HG02588 (cell line): ENCODE data around the gene EPHB2.

Experiments
- ATAC-seq: cut with Tn5 transposase; IDR thresholded peaks from one replicate; pipeline ENCODE4 v1.9.1; 2021; ENCODE audit warnings: mild to moderate bottlenecking, moderate library complexity; ENCODE audit not compliant: unreplicated experiment

The EPHB2 gene

GRCh38 chr1:22796642-22797041 is 86.0 kb downstream of the EPHB2 start:
- ATAC-seq = no peak

DNA sequence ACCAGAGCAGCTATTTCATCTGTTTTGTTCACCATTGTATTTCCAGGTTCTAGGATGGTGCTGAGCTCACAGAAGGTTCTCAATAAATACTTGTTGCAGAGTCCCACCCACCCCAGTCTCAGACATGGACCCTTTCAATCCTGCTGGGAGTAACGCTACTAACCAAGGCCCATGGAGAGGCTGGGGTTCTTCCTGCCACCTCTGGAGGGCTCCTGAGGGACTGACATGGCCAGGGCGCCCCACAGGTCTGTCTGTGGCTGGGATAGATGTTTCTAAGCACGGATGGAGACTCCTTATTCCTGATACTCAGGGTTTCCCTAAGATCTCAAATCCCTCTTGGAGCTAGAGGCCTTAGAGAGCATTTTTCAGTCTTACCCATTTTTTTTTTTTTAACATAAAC is 87.4 kb downstream of the EPHB2 start:
- no peak for ATAC-seq

DNA sequence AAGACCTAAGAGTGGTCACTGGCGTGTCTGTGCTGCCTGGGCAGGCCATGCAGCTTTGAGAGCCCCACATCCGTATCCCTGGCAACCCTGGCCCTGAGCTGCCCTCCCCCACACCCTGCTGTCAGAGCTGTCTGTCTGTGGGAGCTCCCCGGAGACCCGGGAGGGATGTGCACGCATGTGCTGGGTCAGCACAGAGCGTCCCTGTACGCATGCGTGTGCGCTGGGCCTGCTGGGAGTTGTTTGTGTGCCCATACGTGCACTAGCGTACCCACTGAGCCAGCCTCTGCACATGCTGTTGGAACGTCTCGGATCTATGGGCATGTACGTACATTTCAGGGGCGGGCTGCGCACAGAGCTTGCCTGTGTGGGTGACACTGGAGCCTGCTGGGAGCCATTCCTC is 89.3 kb downstream of the EPHB2 start:
- no peak for ATAC-seq

GRCh38 chr1:22800629-22801028 is 90.0 kb downstream of the EPHB2 start:
- no peak for ATAC-seq

DNA sequence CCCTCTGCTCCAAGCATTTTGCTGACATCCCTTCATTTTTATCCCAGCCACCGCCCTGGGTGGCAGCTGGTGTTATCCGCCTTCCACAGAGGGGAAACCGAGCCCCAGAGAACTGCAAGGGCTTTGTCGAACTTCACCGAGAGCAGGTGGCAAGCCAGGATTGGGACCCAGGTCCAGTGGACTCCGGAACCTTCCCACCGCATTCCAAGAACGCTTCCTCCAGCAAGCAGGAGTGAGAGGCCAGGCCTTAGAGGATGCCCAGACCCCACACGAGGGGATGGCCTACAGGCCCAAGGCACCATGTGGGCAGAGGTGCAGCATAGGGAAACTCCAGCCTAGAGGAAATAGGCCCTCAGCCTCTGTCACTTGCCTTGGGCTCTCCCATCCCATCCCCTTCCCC is 90.7 kb downstream of the EPHB2 start:
- no peak for ATAC-seq

DNA sequence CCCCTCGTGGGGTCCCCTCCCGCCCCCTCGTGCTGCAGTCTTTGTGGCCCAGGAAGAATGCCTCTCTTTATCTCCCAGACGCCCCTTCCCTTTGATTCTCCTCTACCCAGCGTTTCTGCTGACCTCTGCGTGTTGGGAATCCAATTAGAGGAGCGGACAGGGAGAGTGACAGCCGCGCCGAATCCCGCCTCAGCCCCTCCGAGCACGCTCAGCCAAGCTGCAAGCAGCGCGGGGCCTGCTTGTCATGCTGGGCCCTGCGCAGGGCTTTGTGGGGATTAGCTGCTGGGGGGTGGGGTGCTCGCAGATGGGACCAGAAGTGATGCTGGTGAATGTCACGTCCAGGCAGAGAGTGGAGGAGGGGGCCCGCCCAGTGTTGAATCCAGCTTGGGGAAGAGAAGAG is 91.1 kb downstream of the EPHB2 start:
- ATAC-seq = no peak

GRCh38 chr1:22803833-22804232 is 93.2 kb downstream of the EPHB2 start:
- ATAC-seq = no peak

DNA sequence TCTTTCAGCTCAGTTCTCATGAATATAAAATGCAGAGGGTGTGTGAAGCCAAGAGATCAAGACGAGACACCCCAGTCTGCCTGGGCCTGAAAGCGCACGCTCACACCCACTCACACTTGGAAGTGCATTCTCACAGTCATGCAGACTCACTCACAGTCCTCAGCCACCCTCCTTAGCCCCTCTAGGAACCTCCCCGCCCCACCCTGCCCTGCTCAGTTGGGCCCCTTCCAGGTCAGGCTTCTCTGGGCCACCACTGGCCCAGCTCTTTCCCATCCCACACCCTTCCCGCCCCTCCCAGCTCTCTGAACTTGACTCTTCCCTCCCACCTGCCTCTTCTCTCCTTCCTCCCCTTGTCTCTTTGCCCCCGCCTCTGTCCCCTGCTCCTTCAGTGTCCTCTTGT is 93.8 kb downstream of the EPHB2 start:
- no peak for ATAC-seq

DNA sequence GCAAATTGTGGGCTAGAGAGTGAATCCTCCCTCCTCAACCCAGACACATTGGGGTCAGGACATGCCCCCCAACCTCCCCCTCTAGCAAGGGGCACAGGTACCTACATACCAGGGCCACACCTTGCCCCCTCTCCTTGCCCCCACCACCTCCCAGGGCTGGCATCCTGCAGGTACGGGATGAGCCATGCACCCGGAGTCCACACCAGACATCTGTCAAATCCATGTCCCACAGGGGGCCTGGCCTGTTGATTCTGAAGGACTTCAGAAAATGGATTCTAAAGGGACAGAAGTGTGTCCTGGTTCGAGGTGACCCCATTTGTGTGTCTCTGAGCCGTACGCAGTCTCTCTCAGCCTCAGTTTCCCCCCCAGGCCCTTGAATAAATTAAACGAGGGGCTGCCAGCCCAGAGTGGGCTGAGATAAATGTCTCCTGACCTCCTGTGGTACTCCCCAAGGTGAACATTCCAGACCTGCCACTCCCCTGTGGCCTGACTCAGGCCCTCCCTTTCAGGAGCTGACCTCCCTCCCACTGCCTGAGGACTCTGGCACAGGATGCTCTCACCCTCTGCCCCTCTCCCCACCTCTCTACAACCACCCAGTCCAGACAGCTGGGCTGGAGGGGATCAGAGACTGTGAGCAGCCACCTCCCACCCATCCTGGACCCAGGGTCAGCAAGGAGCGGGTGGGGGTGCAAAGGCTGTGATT is 94.5 kb downstream of the EPHB2 start:
- no peak for ATAC-seq

DNA sequence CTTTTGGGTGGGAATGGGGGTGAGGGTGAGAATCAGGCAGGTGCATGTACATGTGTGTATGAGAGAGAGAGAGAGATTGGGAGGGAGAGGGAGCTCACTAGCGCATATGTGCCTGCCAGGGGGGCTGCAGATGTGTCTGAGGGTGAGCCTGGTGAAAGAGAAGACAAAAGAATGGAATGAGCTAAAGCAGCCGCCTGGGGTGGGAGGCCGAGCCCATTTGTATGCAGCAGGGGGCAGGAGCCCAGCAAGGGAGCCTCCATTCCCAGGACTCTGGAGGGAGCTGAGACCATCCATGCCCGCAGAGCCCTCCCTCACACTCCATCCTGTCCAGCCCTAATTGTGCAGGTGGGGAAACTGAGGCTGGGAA is 95.0 kb downstream of the EPHB2 start:
- no peak for ATAC-seq

- ATAC-seq = no peak
Observed at GRCh38 chr1:22806584-22806983, 95.9 kb downstream of the EPHB2 start.

- ATAC-seq = no peak
Observed at GRCh38 chr1:22807340-22807739, 96.7 kb downstream of the EPHB2 start.

DNA sequence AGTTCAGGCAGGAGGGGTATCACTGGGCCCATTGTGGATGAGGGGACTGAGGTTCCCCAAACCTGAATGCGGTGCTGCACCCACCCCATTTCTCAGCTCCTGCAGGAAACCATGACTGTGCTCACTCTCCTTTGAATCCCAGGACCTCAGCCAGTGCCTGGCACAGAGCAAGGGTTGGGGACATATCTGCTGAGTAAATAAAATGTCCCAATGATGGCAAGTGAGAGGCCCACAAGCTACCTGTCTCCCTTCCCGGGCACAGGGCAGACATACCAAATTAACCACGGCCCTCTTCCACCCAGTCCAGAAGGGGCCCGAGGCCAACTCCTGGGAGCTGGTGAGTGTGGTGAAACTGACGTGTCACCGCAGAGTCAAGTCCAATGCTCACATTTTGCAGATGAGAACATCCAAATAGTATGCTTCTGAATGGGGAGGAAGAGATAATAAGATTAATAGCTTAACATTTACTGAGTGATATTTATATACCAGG is 97.6 kb downstream of the EPHB2 start:
- no peak for ATAC-seq

DNA sequence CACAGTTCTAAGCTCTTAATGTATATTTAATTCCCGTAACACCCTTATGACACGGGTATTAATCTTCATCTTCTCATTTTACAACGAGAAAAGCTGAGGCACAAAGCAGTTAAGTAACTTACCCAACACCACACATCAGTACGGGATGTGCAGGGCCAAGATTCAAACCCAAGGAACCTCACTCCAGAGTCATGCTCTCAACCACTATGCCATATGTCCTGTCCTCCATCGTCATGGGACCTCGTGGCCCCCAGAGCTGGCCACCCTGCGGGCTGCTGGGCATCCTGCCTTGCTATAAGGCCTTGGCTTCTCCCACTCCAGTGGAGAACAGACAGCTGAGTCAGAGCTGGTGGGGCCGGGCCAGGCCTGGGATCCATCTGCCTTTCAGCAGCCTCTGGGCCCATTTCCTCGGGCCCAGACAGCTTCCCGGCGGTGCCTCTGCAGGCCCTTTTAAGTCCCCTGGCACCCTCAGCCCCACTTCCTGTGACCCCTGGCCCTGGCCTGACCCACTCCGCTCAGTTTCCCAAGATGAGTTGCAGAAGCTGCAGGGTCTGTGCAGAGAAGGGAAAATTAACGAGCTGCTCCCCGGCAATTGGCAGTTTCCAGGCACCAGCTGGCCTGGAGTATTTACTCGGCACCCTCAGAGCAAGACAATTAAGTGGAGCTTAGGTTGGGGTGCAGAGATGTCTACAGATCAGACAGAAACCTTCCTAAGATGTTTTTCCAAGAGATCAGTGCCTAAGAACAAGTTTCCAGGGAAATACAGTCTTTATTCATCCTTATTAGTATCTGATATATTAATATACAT is 98.2 kb downstream of the EPHB2 start:
- no peak for ATAC-seq

DNA sequence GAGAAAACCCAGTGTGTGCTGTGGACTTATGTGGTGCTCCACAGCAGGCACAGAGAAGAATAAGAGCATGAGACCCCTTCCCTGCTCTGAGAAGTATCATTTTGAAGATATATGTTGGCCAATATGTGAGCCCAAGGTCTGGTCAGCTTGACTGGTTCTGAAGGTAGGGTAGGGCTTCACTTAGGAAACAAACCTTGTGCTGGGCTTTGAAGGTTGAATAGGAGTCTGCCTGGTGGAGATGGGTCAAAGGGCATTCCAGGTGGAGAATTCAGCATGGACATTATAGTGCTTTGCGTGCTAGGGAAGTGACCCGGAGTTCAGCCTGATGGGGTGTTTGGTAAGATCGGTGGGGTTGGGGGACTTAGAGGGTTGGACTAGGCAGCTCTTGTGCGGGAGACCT is 99.1 kb downstream of the EPHB2 start:
- no peak for ATAC-seq

DNA sequence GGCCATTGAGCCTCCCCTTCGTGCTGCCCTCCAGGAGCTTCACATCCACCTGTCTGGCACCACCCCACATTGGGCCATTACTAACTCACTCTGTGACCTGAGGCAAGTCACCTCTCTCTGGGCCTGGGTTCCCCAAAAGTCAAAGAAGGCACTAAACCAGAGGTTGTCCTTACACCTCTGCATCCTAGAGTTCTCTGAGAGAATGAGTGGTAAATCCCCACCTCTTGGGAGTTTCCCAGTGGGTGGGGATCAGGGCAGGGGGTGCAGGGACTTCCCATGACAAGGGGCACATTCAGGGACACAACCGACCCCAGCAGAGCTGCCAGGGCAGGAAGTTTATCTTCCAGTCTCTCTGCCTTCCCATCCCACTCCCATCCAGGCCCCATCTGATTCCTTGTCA is 99.7 kb downstream of the EPHB2 start:
- ATAC-seq = no peak

DNA sequence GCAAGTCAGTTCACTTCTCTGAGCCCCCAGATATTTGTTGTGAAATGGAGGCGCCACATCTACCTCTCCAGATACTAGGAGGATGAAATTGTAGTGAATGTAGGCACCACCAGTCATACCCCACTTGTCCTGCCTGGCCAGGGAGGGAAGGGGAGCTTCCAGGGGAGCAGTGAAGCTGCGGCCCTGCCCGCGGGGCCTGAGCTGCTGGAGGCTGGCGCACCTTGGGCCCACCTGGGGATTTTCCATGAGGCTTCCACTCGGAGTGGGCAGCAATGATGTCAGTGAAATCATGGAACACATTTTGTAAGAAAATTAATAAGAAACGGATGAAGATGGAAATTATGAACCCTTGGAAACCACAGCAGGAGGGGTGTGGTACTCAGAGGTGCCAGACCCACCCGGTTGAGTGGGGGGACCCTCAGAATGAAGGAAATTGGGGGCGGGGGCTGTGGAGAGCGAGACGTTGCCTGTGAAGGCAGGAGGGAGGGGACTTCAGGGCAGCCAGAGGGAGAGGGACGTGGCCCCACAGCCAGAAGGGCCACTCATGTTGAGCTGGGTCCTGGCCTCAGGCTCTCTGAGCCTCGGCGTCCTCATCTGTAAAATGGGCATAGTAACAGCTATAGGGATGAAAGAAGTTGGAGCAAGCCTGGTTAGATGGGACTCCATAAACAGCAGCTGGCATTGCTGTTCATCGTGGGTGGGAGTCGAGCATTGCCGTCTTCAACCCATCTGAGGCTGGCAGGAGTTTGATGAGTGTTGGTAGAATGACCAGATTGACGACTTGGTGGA is 101.6 kb downstream of the EPHB2 start:
- no peak for ATAC-seq

DNA sequence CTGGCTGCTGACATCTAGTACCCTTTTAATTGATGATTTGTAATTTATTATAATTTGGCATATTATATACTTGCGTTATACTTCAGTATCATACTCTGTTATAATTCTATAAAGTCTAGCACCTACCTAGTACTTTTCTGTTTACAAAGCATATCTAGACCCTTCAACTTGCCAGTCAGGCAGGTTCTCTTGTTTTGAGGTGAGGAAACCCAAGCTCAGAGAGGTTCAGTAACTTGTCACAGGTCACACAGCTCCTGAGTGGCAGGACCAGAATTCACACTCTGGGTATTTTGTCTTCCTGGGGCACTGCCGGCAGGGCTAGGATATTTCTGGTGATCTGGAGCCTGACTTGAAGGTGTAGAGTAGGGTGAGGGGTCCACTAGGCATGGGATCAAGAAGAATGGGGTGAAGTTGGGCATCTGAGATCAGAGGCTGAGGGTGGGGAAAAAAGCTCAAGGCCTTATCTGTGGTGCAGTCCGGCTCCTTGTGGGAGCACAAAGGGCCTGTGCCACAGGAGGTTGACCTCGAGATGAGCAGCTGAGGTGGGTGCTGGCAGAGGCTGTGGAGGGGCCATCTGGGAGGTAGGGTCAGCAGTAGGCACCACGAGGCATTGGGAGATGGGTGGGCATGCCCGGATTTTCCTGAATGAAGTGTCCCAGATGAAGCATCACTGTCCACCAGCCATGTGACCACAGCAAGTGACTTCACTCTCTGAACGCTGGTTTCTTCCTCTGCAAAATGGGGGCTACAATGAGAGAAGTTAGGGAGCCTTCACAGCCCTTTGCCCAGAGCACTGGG is 102.6 kb downstream of the EPHB2 start:
- no peak for ATAC-seq

DNA sequence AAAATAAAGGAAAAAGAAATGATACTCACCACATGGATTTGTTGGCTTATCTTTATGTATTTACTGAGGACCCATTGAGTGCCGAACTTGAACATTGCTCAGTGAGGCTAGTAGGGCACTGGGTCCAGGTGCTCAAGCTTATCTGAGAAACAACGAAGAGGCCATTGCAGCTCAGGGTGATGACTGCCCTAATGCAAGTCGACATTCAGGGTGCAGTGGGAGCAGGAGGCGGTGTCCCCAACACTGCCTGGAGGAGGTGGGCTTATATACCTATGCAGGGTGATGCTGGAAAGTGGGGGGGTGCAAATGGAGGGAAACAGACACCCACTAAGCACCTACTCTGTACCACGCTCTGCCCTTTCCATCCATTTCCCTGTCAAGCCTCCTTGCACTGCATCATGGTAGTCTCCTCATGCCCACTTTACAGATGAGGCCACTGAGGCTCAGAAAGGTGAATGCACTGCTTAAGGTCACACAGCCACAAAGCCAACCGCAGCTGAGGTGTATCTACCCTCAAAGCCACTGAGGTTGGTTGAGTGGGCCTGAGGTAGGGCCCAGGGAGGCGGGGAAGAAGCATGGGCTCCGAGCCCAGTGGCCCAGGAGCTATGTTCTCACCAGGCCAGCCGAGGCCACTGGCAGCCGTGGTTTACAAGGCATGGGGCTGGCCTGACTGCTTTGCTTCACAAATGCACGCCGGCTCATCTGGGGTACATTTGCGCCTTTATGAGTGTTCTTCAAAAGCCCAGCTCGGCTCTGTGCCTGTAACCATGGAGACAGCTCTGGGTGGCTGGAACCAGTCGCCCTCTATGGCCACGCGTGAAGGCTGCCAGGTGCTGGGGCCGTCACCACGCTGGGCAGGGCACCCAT is 103.8 kb downstream of the EPHB2 start:
- ATAC-seq = no peak

DNA sequence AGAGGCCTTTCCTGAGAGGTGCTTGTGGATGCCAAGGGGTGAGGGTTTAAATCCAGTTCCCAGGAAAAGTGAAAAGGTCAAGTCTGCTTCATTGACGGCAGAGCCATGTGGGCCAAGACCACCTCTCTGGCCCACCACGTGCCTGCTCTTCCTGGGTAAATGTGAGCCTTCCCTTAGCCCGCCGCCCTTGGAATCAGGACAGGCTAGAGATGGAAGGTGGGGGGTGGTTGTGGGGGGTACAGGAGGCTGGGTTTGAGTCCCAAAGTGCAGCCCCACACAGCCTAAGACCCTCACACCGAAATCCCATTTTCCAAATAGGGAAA is 104.4 kb downstream of the EPHB2 start:
- ATAC-seq = no peak
